DND-41 (cell line): Measurements from ENCODE around the gene CACNA2D1.

ENCODE experiments used
- CTCF ChIP-seq: IDR thresholded peaks from 2 replicates; pipeline ENCODE4 v1.5.1; 2012; ENCODE audit warnings: borderline replicate concordance, low read length, moderate library complexity, mild to moderate bottlenecking; ENCODE audit not compliant: poor library complexity, severe bottlenecking; ENCODE audit errors: extremely low read depth
- EZH2 ChIP-seq: IDR thresholded peaks from 3 replicates; pipeline ENCODE4 v1.6.1; 2012; ENCODE audit warnings: borderline replicate concordance, low read depth, mild to moderate bottlenecking, moderate library complexity, low read length, inconsistent platforms; ENCODE audit not compliant: severe bottlenecking

DNA sequence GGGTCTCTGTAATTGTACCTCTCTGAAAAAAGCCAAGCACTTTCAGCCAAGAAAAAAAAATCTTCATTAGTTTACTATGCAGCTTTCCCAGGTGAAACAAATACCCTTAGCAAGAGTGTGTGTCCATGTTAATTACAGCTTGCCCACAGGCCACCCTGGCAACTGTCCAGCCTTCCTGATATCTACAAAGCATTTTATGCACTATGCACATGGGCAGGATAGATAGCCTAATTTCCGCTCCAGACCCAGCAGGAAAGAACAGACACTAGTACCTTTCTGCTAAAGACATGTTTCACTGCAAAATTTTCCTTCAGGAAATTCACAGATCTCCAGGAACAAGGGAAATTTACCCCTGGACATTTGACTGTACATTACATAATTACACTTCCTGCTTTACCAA lies 24.4 kb downstream of the CACNA2D1 start:
- no peak for TF ChIP-seq CTCF
- TF ChIP-seq EZH2 = no peak
